HG02852 (cell line): Measurements from ENCODE around the gene DDAH1.
"Not testable (repeated sequence)": the region's sequence is repeated elsewhere in the genome, so short reads cannot be mapped to it uniquely, and the experiment has no call there.

ENCODE experiments used
- ATAC-seq: cut with Tn5 transposase; IDR thresholded peaks from one replicate; pipeline ENCODE4 v1.9.1; 2021; ENCODE audit warnings: mild to moderate bottlenecking, moderate library complexity; ENCODE audit not compliant: unreplicated experiment

DDAH1 gene

GRCh38 chr1:85465099-85465785, at the start of gene DDAH1:
Gene DDAH1 (minus strand): TSS chr1:85465159. CDS start chr1:85465045, 114 bp downstream.
- peak; percentile 52 for ATAC-seq

DNA sequence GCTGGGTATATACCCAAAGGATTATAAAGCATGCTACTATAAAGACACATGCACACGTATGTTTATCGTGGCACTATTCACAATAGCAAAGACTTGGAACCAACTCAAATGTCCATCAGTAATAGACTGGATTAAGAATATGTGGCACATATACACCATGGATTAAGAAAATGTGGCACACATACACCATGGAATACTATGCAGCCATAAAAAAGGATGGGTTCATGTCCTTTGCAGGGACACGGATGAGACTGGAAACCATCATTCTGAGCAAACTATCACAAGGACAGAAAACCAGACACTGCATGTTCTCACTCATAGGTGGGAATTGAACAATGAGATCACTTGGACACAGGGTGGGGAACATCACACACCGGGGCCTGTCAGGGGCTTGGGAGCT, 49.0 kb upstream of the DDAH1 start:
- ATAC-seq = not testable (repeated sequence)

GRCh38 chr1:85504417-85504816, 39.5 kb upstream of the DDAH1 start:
- no peak for ATAC-seq

DNA sequence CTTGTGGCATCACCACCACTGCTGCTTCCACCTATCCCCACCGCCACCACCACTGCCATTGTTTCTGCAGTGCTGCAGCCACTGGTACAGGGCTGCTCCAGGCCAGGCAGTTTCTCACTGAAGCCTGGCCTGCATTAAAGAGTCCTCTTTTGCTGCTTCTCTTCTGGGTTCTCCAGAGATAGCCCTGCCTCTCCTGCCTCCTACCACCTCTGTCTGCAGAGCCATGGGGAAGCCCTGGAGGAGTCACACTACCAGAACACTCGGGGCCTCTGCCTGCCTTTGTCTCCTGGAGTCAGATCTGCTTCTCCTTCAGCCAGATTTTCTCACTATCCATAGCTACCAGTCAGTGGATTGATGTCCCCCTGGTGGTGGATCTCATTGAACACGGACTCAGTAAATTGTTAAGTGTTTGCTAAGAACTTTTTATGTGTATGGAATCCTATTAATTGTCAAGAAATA, 37.7 kb upstream of the DDAH1 start:
- no peak for ATAC-seq

- no peak for ATAC-seq
Measured at GRCh38 chr1:85502171-85502570, 37.2 kb upstream of the DDAH1 start.

GRCh38 chr1:85501355-85501898, 36.5 kb upstream of the DDAH1 start:
- ATAC-seq = no peak

DNA sequence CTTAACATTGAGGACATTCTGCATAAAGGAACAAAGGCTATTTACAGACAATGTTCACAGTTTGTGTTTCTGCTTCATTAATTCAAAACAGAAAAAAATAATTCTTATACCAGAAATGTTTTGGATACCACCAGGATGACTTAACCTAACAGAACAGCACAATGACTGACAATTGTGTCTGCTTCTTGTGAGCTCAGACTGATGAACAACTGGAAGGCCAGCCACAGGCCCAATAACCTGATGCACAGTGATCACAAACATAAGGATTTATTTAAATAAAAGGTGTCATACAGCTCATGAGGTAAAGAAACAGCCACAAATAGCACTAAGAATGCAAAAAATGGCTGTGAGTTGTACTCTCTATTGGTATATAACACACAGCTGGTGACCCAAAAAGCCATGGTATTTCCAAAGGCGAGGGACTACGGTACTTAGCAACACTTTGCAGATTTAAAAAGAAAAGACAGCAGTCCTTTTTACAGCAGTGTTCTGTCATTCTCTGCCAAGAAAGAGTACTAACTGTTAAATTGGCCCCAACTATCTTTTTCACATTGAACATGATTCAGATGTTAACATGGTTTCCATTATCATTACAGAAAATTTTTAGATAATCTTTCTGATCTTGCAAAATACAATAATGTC, 32.1 kb upstream of the DDAH1 start:
- no peak for ATAC-seq

DNA sequence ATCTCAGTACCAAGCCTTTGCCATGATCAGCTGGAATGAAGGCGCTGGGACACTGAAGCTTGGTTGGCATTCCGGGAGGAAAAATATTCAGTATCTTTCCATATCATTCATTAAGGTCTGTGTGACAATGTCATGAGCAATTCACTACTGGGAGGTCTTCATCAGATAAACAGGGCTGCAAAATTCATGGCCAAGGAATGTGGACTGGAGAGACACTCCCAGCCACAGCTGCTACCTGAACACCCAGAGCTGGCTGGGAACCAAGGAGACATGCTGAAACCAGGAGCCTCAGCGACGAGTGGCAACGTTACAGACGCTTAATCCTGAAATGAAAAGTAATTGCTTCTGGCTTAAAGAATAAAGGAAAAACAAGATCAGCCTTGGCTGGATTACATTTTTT, 30.6 kb upstream of the DDAH1 start:
- no peak for ATAC-seq

GRCh38 chr1:85494904-85495266, 29.9 kb upstream of the DDAH1 start:
- no peak for ATAC-seq

GRCh38 chr1:85494074-85494903, 29.3 kb upstream of the DDAH1 start:
- no peak for ATAC-seq

DNA sequence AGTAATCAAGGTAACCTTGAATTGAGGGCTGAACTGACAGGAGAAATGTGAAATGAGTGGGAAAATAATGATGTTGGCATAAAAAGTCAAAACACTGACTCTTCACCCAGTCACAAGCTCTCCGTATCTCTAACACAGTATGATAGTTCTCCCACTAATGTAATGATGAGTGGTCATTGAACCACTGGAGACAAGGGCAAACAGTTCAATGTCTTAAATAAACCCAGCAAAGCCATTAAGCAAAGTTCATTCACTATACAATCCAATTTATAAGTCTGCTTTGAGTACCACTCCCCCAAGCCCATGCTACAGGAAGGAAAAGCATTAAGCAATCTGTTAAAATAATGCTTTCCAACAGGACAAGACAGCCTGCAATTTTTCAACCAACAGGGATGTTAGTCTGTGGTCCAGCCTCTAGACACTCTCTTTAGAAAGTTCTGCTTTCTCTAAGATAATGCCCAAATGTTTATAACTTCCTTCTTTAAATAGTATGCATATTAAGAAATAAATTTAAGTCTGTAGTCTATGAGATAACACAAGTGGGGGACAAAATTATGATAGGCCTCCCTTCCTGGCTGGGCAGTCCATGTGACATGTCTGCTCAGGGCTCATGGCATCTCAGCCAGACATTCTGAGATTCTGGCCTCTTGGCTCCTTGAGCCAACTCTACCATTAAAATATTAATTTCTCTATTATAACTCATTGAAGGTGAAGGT, 25.5 kb upstream of the DDAH1 start:
- no peak for ATAC-seq

- ATAC-seq = no peak
Measured at GRCh38 chr1:85488126-85488525, 23.2 kb upstream of the DDAH1 start.

DNA sequence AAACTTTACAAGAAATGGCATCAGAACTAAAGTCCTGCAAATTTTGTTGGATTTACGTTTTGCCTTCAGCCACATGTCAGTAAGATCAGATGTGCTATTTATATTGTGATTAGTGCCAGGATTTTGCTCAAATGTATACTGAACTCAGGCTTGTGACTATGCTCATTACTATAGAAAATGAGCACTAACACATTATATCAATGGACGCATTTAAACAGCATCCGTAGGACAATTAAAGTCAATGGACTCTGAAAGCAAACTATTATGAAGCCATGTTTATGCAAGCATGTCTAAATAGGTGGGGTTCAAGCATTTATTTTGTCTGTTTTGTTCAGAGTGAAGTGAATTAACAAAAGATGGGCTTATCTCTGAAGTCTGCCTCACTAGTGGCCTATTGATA, 20.6 kb upstream of the DDAH1 start:
- no peak for ATAC-seq

DNA sequence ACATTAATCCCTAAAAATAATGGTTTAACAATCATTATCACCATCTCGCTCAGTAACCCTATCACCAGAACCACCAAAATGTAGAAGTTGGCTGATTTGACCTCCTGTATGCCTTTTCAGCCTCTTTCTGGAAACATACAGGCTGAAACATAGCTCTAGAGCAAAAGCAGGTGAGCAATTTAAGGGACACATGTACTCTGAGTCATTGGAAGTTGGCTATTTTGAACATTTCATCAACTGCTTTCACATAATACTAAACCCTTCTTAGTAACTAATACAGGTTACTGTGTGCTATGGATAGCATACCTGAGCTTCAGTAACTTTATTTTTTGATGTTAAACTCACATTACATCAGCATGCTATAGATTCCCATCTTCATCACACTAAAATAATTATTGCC, 19.8 kb upstream of the DDAH1 start:
- ATAC-seq = no peak

DNA sequence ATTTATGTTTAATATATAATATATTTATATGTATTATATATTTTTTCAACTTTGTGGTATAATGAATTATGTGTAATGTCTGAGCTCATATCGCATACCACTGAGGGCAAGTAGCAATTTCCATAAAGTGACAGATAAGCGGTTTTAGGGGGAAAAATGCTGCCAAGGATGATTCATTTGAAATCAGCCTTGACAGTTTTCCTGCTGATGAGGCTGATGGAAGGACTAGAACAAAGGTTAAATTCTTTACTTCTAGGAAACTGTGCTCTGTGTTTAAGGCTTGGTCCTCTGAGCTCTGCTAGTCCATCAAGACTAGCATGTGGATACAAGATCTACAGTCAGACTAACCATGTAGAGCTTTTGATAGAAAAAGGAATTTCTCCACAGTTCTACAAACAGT, 19.3 kb upstream of the DDAH1 start:
- ATAC-seq = no peak

DNA sequence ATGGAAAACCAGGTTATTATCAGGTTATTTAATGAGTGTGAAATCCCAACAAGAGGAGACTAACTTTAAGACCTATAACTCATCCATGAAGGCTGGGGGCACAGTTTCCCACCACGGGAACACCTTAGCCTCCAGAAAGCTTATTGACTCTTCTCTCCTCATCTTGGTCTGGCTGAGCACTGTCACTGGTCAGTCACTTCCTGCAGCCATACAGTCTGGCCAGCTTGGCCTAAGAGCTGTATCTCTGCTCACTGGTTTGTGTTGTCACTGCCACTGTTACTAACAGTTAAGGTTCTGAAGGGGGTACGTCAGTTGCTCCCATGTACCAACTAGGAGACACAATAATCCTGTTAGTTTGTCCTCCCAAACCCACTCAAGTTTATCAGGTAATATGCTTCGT, 16.7 kb upstream of the DDAH1 start:
- ATAC-seq = no peak

- ATAC-seq = no peak
Measured at GRCh38 chr1:85480566-85480965, 15.6 kb upstream of the DDAH1 start.

DNA sequence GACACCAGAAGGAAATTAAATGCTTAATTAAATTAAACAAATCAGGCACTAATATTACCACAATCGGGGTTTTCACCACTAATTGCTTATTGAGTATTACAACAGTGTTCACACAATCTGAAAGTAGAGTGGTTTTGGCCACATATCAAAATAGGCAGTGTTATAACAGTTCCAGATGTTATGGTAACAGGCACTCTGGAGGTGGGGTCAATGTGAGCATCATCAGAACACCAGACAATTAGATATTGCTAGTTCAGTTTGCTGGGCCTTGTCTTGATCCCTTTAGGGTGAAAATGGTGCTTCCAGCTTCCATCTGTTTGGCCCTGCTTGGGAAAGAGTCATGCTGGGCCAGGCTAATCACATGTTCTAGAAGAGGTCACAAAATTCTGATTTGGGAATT, 14.5 kb upstream of the DDAH1 start:
- ATAC-seq = no peak

DNA sequence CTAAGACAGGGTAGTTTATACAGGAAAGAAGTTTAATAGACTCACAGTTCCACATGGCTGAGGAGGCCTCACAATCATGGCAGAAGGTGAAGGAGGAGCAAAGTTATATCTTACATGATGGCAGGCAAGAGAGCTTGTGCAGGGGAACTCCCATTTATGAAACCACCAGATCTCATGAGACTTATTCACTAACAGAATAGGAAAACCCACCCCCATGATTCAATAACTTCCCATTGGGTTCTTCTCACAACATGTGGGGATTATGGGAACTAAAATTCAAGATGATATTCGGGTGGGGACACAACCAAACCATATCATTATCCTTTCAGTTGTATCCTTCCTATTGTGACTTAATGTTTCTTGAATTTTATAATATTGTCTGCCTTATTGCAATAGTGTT, 13.4 kb upstream of the DDAH1 start:
- no peak for ATAC-seq

GRCh38 chr1:85475055-85475454, 10.1 kb upstream of the DDAH1 start:
- ATAC-seq = no peak

- no peak for ATAC-seq
Measured at GRCh38 chr1:85473390-85473789, 8.4 kb upstream of the DDAH1 start.
